Astrocyte (in vitro differentiated cells and primary cell): ENCODE results near the gene MTA2. TPM values are rescaled to one million over a fixed set of nuclear protein-coding genes. Genes with fewer than 3 reads are reported as not detected.

Experiments
- DNase-seq: peaks from one replicate; pipeline ENCODE4 v3.0.0-alpha.2; 2010; ENCODE audit warnings: low read depth
- FAIRE-seq: peaks from 2 replicates; lab custom pipeline; 2011; peaks lifted over from hg19 to GRCh38; lab: Jason Lieb, UNC
- H2AFZ ChIP-seq: 2 replicates; pipeline ENCODE4 v1.6.0; 2012; ENCODE audit warnings: low read depth, low read length, inconsistent platforms
- H3K27ac ChIP-seq: 2 replicates; pipeline ENCODE4 v1.5.1; 2011; ENCODE audit warnings: low read depth, low read length, inconsistent platforms
- H3K27me3 ChIP-seq: 2 replicates; pipeline ENCODE4 v1.6.0; 2011; ENCODE audit warnings: low read length, inconsistent platforms; ENCODE audit not compliant: insufficient read depth
- H3K36me3 ChIP-seq: 2 replicates; pipeline ENCODE4 v1.5.1; 2011; ENCODE audit warnings: low read length, inconsistent platforms; ENCODE audit not compliant: insufficient read depth
- H3K4me1 ChIP-seq: 2 replicates; pipeline ENCODE4 v1.5.1; 2011; ENCODE audit warnings: low read length, inconsistent platforms; ENCODE audit not compliant: insufficient read depth
- H3K4me2 ChIP-seq: 2 replicates; pipeline ENCODE4 v1.6.0; 2012; ENCODE audit warnings: low read length, inconsistent platforms
- H3K4me3 ChIP-seq: 2 replicates; pipeline ENCODE4 v1.5.1; 2011; ENCODE audit warnings: low read depth, mild to moderate bottlenecking, low read length, inconsistent platforms; ENCODE audit not compliant: insufficient read depth
- H3K79me2 ChIP-seq: 2 replicates; pipeline ENCODE4 v1.6.0; 2012; ENCODE audit warnings: mild to moderate bottlenecking, low read length, inconsistent platforms; ENCODE audit not compliant: insufficient read depth
- H3K9ac ChIP-seq: 2 replicates; pipeline ENCODE4 v1.6.0; 2012; ENCODE audit warnings: mild to moderate bottlenecking, low read length, inconsistent platforms
- H3K9me3 ChIP-seq: 2 replicates; pipeline ENCODE4 v1.5.1; 2012; ENCODE audit warnings: low read depth, mild to moderate bottlenecking, low read length, inconsistent platforms; ENCODE audit not compliant: insufficient read depth
- H4K20me1 ChIP-seq: 2 replicates; pipeline ENCODE4 v1.6.0; 2012; ENCODE audit warnings: low read length, inconsistent platforms; ENCODE audit not compliant: insufficient read depth
- H3K27ac Mint-ChIP-seq: one replicate; pipeline ENCODE4 v1.8.0; 2021; ENCODE audit warnings: mild to moderate bottlenecking, mixed read lengths; ENCODE audit not compliant: unreplicated experiment
- H3K27me3 Mint-ChIP-seq: one replicate; pipeline ENCODE4 v1.8.0; 2021; ENCODE audit warnings: low read depth, mixed read lengths; ENCODE audit not compliant: unreplicated experiment
- H3K36me3 Mint-ChIP-seq: one replicate; pipeline ENCODE4 v1.8.0; 2021; ENCODE audit warnings: low read depth, mixed read lengths; ENCODE audit not compliant: unreplicated experiment
- H3K4me1 Mint-ChIP-seq: one replicate; pipeline ENCODE4 v1.8.0; 2021; ENCODE audit warnings: low read depth, mixed read lengths; ENCODE audit not compliant: unreplicated experiment
- H3K4me3 Mint-ChIP-seq: one replicate; pipeline ENCODE4 v1.8.0; 2021; ENCODE audit warnings: mild to moderate bottlenecking, moderate library complexity, mixed read lengths; ENCODE audit not compliant: unreplicated experiment
- H3K9me3 Mint-ChIP-seq: one replicate; pipeline ENCODE4 v1.8.0; 2021; ENCODE audit warnings: mild to moderate bottlenecking, mixed read lengths; ENCODE audit not compliant: unreplicated experiment
- CTCF ChIP-seq: IDR thresholded peaks from 2 replicates; pipeline ENCODE4 v1.5.1; 2011; ENCODE audit warnings: low read depth, mild to moderate bottlenecking, inconsistent platforms, low read length, moderate library complexity; ENCODE audit not compliant: insufficient read depth
- EZH2 ChIP-seq: IDR thresholded peaks from 2 replicates; pipeline ENCODE4 v1.6.1; 2012; ENCODE audit warnings: mild to moderate bottlenecking, low read length, inconsistent platforms; ENCODE audit not compliant: insufficient read depth
- total RNA-seq: library from RNA; stranded (reverse); gene quantifications from 2 replicates; pipeline ENCODE4 v1.2.1, GENCODE V29; 2021

Gene MTA2
- total RNA-seq, 1 donor from 2014 or later, result 136 TPM

- H3K4me1 ChIP-seq, result peaks cover 7% of the 10 kb centered on the region
- no peaks in the 10 kb centered on the region for H3K27me3 Mint-ChIP-seq
- peaks cover 19% of the 10 kb centered on the region for H3K36me3 ChIP-seq
- H3K4me3 ChIP-seq, result no peak overlapping the region
- DNase-seq (no peak), FAIRE-seq (no peak)
- H3K27ac Mint-ChIP-seq, result peak overlapping the region; percentile 93
- TF ChIP-seq CTCF, result no peak
- no peak for TF ChIP-seq EZH2
- no peak overlapping the region for H3K27ac ChIP-seq
- H3K9me3 ChIP-seq, result no peaks in the 10 kb centered on the region
- H4K20me1 ChIP-seq, result peaks cover 20% of the 10 kb centered on the region
- peaks cover 77% of the 10 kb centered on the region for H3K79me2 ChIP-seq
- no peak overlapping the region for H2AFZ ChIP-seq
- peak overlapping the region; percentile 93 for H3K4me2 ChIP-seq
- H3K4me3 Mint-ChIP-seq, result peak overlapping the region; percentile 98
- no peaks in the 10 kb centered on the region for H3K36me3 Mint-ChIP-seq
- no peaks in the 10 kb centered on the region for H3K9me3 Mint-ChIP-seq
- H3K27me3 ChIP-seq, result no peaks in the 10 kb centered on the region
- peaks cover 3% of the 10 kb centered on the region for H3K4me1 Mint-ChIP-seq
- H3K9ac ChIP-seq, result peak overlapping the region; percentile 53
Measured at GRCh38 chr11:62646825-62647608, 45.4 kb upstream of the MTA2 start.

GRCh38 chr11:62645946-62646824, 44.5 kb upstream of the MTA2 start, which contains the start of gene GANAB:
Gene GANAB, minus strand, starts transcription at chr11:62646613. Its CDS starts 14 bp downstream, at chr11:62646599.
- H3K36me3 ChIP-seq, result peaks cover 19% of the 10 kb centered on the region
- DNase-seq (peak; percentile 91), FAIRE-seq (no peak)
- H3K9me3 ChIP-seq, result no peaks in the 10 kb centered on the region
- H2AFZ ChIP-seq, result peak within 1 kb of the TSS; percentile 67
- Mint-ChIP-seq H3K9me3 (no peaks in the 10 kb centered on the region), H3K4me1 (peaks cover 3% of the 10 kb centered on the region), H3K27me3 (no peaks in the 10 kb centered on the region), H3K4me3 (peak within 1 kb of the TSS; percentile 98), H3K36me3 (peaks cover 2% of the 10 kb centered on the region), H3K27ac (peak within 1 kb of the TSS; percentile 93)
- peaks cover 77% of the 10 kb centered on the region for H3K79me2 ChIP-seq
- H3K9ac ChIP-seq, result peak within 1 kb of the TSS; percentile 100
- H3K27me3 ChIP-seq, result no peaks in the 10 kb centered on the region
- peak within 1 kb of the TSS; percentile 98 for H3K27ac ChIP-seq
- peaks cover 3% of the 10 kb centered on the region for H3K4me1 ChIP-seq
- H4K20me1 ChIP-seq, result peaks cover 24% of the 10 kb centered on the region
- H3K4me2 ChIP-seq, result peak within 1 kb of the TSS; percentile 93
- H3K4me3 ChIP-seq, result peak within 1 kb of the TSS; percentile 96
- no peak for TF ChIP-seq CTCF
- TF ChIP-seq EZH2, result no peak
